HepG2 (cell line): ENCODE measurements around the gene TMEM151A. TPM values are rescaled to one million over a fixed set of nuclear protein-coding genes. Genes with fewer than 3 reads are reported as not detected.

Source experiments
- BRD4 ChIP-seq: sonication (generic); formaldehyde crosslinking; IDR thresholded peaks from 2 replicates; pipeline ENCODE4 v1.4.0; 2020; ENCODE audit warnings: missing genetic modification reagents
- HMG20B ChIP-seq: conservative IDR thresholded peaks from 2 replicates; pipeline ENCODE4 v1.6.1; 2016; ENCODE audit warnings: missing genetic modification reagents, missing compliant biosample characterization
- NPAS2 ChIP-seq: sonication (generic); formaldehyde crosslinking; IDR thresholded peaks from 2 replicates; pipeline ENCODE4 v1.8.0; 2022; ENCODE audit warnings: mild to moderate bottlenecking, missing genetic modification reagents, borderline replicate concordance
- POLR2AphosphoS2 ChIP-seq: IDR thresholded peaks from 2 replicates; pipeline ENCODE4 v1.6.1; 2011; ENCODE audit warnings: low read depth, low read length, improper control_type of control experiment
- SNAPC4 ChIP-seq: sonication (generic); formaldehyde crosslinking; IDR thresholded peaks from 2 replicates; pipeline ENCODE4 v1.4.0; 2020; ENCODE audit warnings: mild to moderate bottlenecking, missing genetic modification reagents
- SNAPC5 ChIP-seq: sonication (generic); formaldehyde crosslinking; IDR thresholded peaks from 2 replicates; pipeline ENCODE4 v1.8.1; 2023; ENCODE audit warnings: mild to moderate bottlenecking, missing genetic modification reagents, borderline replicate concordance
- UBTF ChIP-seq: sonication (generic); formaldehyde crosslinking; IDR thresholded peaks from 2 replicates; pipeline ENCODE4 v1.4.0; 2020; ENCODE audit warnings: mild to moderate bottlenecking, missing genetic modification reagents
- ZNF232 ChIP-seq: sonication (generic); formaldehyde crosslinking; IDR thresholded peaks from 2 replicates; pipeline ENCODE4 v1.4.0; 2020; ENCODE audit warnings: missing genetic modification reagents, borderline replicate concordance
- ZNF556 ChIP-seq: sonication (generic); formaldehyde crosslinking; IDR thresholded peaks from 2 replicates; pipeline ENCODE4 v1.4.0; 2020; ENCODE audit warnings: mild to moderate bottlenecking, missing genetic modification reagents, borderline replicate concordance
- ZNF563 ChIP-seq: sonication (generic); formaldehyde crosslinking; IDR thresholded peaks from 2 replicates; pipeline ENCODE4 v1.8.0; 2022; ENCODE audit warnings: mild to moderate bottlenecking, moderate library complexity, missing genetic modification reagents
- ZNF646 ChIP-seq: sonication (generic); formaldehyde crosslinking; IDR thresholded peaks from 2 replicates; pipeline ENCODE4 v1.9.0; 2021; ENCODE audit warnings: mild to moderate bottlenecking, missing genetic modification reagents
- ZNF691 ChIP-seq: sonication (generic); formaldehyde crosslinking; IDR thresholded peaks from 2 replicates; pipeline ENCODE4 v1.4.0; 2020; ENCODE audit warnings: missing genetic modification reagents, low read depth, mild to moderate bottlenecking, borderline replicate concordance
- ZNF777 ChIP-seq: sonication (generic); formaldehyde crosslinking; IDR thresholded peaks from 2 replicates; pipeline ENCODE4 v1.4.0; 2020; ENCODE audit warnings: missing genetic modification reagents
- polyA plus RNA-seq, 8 experiments: library from polyadenylated mRNA; depleted of rRNA in 3 of 8; stranded (reverse) in 7 of 8; unstranded in 1 of 8; fragments of >200 nt; fragmentation: Illumina TruSeq in 4 of 8; extraction: Trizol in 4 of 8; gene quantifications; 2 replicates each; pipeline versions ENCODE4 v1.2.1 to v1.2.3, GENCODE V29; 2011 to 2016; ENCODE audit warnings: low read depth in 4 of 8, missing spikeins in 1 of 8, mixed read lengths in 1 of 8; ENCODE audit not compliant: insufficient read depth in 1 of 8
- total RNA-seq, 5 experiments: library from RNA; depleted of rRNA; stranded (reverse); fragments of >200 nt; fragmentation: Illumina TruSeq; extraction: Trizol; gene quantifications; 2 replicates each; pipeline ENCODE4 v1.2.3, GENCODE V29; 2016; ENCODE audit warnings: low read depth in 1 of 5

TMEM151A gene
- total and polyA plus RNA-seq, 2 of the 13 experiments (the other 11 are each of a cell fraction or from before 2014, with no cell fraction given) = 0.18 to 0.33 TPM

GRCh38 chr11:66312549-66313320, 21.0 kb downstream of the TMEM151A start (continued):
- TF ChIP-seq SNAPC4 = peak; percentile 44; the same call in 1 of the 2 replicates
- TF ChIP-seq ZNF556 (CRISPR knock-in tag) = no peak
- no peak for TF ChIP-seq SNAPC5
- TF ChIP-seq ZNF563 (CRISPR knock-in tag) = no peak
- no peak for TF ChIP-seq HMG20B (CRISPR knock-in tag)
- TF ChIP-seq ZNF646 = no peak
- TF ChIP-seq BRD4 (CRISPR knock-in tag) = peak; percentile 25; the same call in 1 of the 2 replicates
- no peak for TF ChIP-seq NPAS2 (CRISPR knock-in tag)
- TF ChIP-seq ZNF691 (CRISPR knock-in tag) = peak; percentile 18; the same call in 1 of the 2 replicates
- no peak for TF ChIP-seq UBTF (CRISPR knock-in tag)
- no peak for TF ChIP-seq POLR2AphosphoS2
- peak; percentile 15; the same call in 1 of the 2 replicates for TF ChIP-seq ZNF232 (CRISPR knock-in tag)
- TF ChIP-seq ZNF777 (CRISPR knock-in tag) = peak; percentile 93
